ENCODE measurements around the gene ARF6.

Gene ARF6

GRCh38 chr14:49880267-49881064, 12.4 kb upstream of the ARF6 start (continued):
- TF ChIP-seq KLF7 (tag by site-specific recombination; IDR thresholded peaks at IDR 0.05; ENCODE audit: borderline replicate concordance) (peak; percentile 65; the same call in 1 of the 2 replicates), ZNF776 (tag by site-specific recombination; IDR thresholded peaks at IDR 0.05; ENCODE audit: borderline replicate concordance) (no peak), ZFP69B (tag by site-specific recombination; IDR thresholded peaks at IDR 0.05) (no peak), ZNF24 (tag by site-specific recombination; IDR thresholded peaks at IDR 0.05) (peak; percentile 77; the same call in 1 of the 2 replicates), ZNF600 (tag by site-specific recombination; IDR thresholded peaks at IDR 0.05) (no peak; the same call in 1 of the 2 replicates), ZNF239 (tag by site-specific recombination; IDR thresholded peaks at IDR 0.05) (no peak), ZNF214 (tag by site-specific recombination; IDR thresholded peaks at IDR 0.05; ENCODE audit: borderline replicate concordance) (no peak), ZNF571 (tag by site-specific recombination; IDR thresholded peaks at IDR 0.05) (no peak), ZNF138 (tag by site-specific recombination; IDR thresholded peaks at IDR 0.05; ENCODE audit: borderline replicate concordance) (no peak), ZNF549 (tag by site-specific recombination; IDR thresholded peaks at IDR 0.05) (no peak), HOXD13 (CRISPR knock-in tag; IDR thresholded peaks at IDR 0.05; ENCODE audit: borderline replicate concordance) (no peak), ZNF621 (tag by site-specific recombination; IDR thresholded peaks at IDR 0.05) (no peak), ZNF221 (tag by site-specific recombination; IDR thresholded peaks at IDR 0.05; ENCODE audit: borderline replicate concordance) (no peak), ZNF560 (tag by site-specific recombination; IDR thresholded peaks at IDR 0.05; ENCODE audit: borderline replicate concordance) (no peak), ZFP3 (tag by site-specific recombination; IDR thresholded peaks at IDR 0.05; ENCODE audit: low read depth) (no peak), BCL11A (tag by site-specific recombination; IDR thresholded peaks at IDR 0.05; ENCODE audit: low read depth) (peak; percentile 66; the same call in 1 of the 2 replicates), ZNF26 (tag by site-specific recombination; IDR thresholded peaks at IDR 0.05) (no peak), ZNF585B (tag by site-specific recombination; IDR thresholded peaks at IDR 0.05) (no peak), ZNF175 (tag by site-specific recombination; IDR thresholded peaks at IDR 0.05) (no peak), HOXA7 (CRISPR knock-in tag; IDR thresholded peaks at IDR 0.05; ENCODE audit: borderline replicate concordance) (no peak), ZNF324 (tag by site-specific recombination; IDR thresholded peaks at IDR 0.05) (no peak), PBX3 (CRISPR knock-in tag; IDR thresholded peaks at IDR 0.05) (no peak), YY1 (tag by site-specific recombination; IDR thresholded peaks at IDR 0.05) (no peak), MEIS1 (CRISPR knock-in tag; IDR thresholded peaks at IDR 0.05; ENCODE audit: borderline replicate concordance) (no peak), ZNF292 (tag by site-specific recombination; IDR thresholded peaks at IDR 0.05; ENCODE audit: borderline replicate concordance, low read depth) (no peak), ZNF555 (tag by site-specific recombination; conservative IDR thresholded peaks at IDR 0.05) (no peak), ZNF394 (tag by site-specific recombination; IDR thresholded peaks at IDR 0.05; ENCODE audit: borderline replicate concordance) (no peak), EGR2 (tag by site-specific recombination; IDR thresholded peaks at IDR 0.05; ENCODE audit: low read depth) (no peak), ZNF140 (tag by site-specific recombination; IDR thresholded peaks at IDR 0.05) (no peak), KLF10 (tag by site-specific recombination; IDR thresholded peaks at IDR 0.05) (peak; percentile 76), ZNF174 (tag by site-specific recombination; IDR thresholded peaks at IDR 0.05) (no peak), ZIC2 (tag by site-specific recombination; IDR thresholded peaks at IDR 0.05) (peak; percentile 62; the same call in 1 of the 2 replicates), ELK4 (IDR thresholded peaks at IDR 0.05; ENCODE audit: borderline replicate concordance, low read depth, low read length) (no peak), KLF1 (tag by site-specific recombination; IDR thresholded peaks at IDR 0.05) (0 out of 2 replicates have a peak, but pooled peaks have one; percentile 12), ZNF223 (tag by site-specific recombination; IDR thresholded peaks at IDR 0.05) (no peak), ZBTB1 (tag by site-specific recombination; IDR thresholded peaks at IDR 0.05) (0 out of 2 replicates have a peak, but pooled peaks have one; percentile 24), ZNF558 (tag by site-specific recombination; IDR thresholded peaks at IDR 0.05) (no peak)
